Stimulated activated CD8-positive, alpha-beta memory T cell treated with anti-CD3 and anti-CD28 coated beads, Interleukin-2, amount 100 ng/mL, for 48 hours (primary cell): ENCODE results near the gene KCNH5.

ENCODE experiments used
- DNase-seq, 2 donors: peaks; one replicate each; pipeline ENCODE4 v3.0.0-alpha.2; 2020; ENCODE audit warnings: low read depth in 2 of 2

KCNH5 gene

DNA sequence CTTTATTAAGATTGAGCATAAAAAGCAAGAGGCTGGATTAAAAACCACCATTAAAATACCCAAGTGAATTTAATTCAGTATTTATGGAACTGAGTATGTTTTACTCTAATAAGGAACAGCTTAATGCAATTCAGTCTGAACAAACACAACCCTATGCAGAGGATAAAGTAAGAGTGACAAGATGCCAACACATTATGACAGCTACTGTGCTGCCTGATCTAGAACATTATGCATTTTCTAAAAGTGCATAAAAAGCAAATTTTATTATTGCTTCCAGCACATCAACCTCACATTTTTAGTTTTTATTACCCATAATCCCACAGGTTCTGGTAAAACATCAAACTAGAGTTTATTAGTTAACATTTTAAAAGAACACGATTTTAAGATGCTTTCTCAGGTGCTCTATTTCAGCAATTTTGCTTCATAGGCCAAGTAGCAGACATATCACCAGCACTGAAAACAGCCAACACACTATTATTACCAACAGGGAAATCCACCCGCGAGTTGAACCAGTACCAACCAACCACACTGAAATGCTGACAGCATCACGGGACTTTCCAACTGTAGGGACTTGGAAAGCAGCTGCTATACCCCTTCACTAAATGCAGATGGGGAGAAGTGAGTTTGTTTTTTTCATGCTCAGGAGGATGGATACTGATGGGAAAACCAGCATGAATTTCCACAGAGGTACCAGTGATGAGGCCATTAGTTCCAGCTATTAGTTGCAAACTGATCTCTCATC is 372.1 kb downstream of the KCNH5 start:
- no peak for DNase-seq

DNA sequence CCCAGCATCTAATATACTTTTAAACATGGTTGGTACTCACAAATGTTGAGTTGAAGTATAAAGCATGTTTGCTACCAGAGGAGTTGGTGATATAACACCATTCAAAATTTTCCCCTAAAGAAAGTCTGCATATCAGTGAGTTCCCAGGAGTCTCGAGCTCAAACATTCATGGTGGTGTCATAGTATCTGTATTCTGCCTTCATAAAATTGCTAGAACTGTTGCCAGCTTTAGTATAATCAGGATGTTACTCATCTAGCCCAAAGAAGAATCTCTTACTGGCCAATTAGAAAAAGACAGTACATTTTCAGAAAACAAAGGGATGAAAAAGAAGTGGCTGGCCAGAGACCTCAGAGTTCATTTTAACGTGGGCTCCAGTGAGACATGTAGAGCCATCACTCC is 374.7 kb downstream of the KCNH5 start:
- no peak for DNase-seq

DNA sequence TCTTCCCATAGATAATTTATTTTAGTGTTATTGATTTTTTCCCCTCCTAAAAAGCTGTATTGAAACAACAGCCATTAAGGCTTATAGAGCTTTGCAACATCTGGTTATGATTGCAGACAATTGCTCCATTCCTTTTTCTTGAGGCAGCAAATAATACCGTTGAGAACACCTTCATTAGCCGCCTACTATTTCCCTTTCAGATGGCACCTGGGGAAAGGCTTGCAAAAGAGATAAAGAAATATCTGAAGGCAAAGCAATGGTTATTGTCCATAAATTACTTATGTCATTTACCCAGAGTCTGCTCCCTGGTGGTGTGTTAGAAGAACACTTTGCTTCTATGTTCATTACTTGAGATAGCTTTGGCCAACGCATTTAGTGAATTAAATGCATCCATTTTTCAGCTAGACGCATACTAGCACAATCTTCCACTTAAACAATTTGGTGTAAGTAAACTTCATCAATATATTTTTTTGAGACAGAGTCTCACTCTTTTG is 377.8 kb downstream of the KCNH5 start:
- DNase-seq = no peak

DNA sequence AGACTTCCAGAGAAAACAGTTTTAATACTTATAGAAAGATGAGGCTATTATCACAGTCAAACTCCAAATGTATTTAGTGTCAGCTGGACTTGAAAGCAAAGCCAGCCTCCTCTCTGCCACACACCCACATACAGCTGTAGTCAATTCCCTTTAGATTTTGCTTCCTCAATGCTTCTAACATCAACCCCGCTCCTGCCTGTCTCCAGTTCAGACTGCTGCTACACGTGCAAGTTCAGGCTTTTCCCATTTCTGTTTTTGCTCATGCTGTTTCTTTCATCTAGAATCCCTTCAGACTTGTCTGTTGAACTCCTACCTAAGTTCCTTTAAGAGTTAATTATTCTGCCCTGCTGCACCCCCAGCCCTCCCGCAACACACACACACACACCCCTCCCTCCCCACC is 380.0 kb downstream of the KCNH5 start:
- no peak for DNase-seq

DNA sequence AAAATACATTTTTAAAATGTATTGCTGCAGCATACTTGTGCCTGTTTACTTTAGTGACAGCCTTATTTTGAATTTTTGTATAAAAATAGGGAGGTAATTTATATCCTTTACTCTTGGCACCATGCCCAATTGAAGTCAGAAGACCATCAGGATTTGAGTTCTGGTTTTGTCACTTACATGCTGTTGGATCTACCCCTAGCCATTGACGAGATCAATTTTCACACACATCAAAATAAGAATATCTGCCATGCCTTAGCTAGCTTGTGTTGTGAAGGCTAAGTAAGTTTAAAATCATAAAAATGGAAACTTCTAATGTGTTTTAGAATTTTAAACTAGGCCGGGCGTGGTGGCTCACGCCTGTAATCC is 381.8 kb downstream of the KCNH5 start:
- no peak for DNase-seq

DNA sequence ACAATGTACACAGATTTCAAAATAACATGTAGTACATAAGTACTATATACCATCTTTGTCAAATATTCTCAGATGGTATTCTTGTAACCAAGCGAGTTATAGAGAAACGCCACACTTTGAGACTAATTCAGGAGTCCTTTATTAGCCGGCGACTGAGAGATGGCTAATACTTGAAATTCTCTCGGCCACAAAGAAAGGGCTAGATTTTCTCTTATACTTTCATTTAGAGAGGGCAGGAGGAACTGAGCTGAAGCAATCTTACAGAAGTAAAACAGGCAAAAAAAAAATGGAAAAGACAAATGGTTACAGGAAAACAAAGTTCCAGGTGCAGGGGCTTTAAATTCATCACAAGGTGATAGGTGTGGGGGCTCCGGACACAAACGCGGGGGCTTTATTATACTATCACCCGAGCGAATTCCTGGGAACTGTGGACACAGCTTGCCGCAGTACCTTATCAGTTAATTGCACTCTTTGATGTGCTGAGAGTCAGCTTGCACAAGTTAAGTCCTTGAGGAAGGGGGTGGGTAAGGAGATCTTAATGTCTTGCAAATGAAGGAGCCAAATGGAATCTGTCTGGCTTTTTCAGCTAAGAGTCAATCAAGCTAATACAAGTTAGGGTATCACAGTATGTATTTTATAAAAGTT is 382.3 kb downstream of the KCNH5 start:
- DNase-seq = no peak

DNA sequence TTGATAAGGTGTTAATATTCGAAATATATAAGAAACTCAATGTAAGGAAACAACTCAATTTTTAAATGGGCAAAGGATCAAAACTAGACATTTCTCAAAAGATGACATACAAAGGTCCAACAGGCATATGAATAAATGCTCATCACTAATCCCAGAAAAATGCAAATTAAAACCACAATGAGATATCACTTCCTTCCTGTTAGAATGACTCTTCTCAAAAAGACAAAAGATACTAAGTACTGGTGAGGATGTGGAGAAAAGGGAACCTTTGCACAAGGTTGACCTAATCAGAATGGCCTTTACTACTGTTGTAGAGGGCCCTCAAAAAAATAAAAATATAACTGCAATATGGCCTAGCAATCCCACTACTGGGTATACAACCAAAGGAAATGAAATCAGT is 383.4 kb downstream of the KCNH5 start:
- no peak for DNase-seq

DNA sequence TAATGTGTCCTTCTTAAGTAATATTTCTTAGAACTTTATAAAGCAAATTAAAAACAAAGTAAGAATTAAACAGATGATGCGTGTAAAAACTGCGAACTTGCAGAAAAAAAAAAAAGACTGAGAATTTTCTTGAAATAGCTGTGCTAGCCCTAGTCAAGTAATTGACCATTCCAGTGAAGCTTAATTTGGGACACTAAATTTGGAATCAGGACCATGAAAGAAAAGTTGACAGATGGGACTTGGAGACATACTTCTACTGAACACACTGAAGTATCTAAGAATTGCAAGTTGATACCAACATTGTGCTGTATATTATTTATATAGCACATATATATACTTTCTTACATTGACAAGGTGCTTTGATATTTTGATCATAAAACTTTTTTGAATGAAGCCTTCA is 386.6 kb downstream of the KCNH5 start:
- no peak for DNase-seq

DNA sequence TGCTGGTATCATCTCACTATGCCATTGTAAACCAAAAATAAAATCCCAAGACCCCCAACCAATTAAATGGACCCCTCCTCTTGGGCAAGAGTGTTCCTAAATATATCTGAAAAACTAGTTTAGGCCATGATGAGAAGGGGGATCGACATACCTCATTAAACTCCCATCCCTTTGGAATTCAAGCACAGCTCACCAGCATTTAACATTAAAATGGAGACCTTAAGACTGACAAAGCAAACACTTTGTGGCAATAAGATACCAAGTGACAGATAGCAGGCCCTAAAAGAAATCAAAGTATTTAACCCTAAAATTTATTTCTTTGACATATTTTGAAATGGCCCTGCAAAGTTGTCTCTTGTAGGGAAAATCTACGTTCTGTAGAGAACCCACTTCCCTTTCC is 387.9 kb downstream of the KCNH5 start:
- DNase-seq = no peak

DNA sequence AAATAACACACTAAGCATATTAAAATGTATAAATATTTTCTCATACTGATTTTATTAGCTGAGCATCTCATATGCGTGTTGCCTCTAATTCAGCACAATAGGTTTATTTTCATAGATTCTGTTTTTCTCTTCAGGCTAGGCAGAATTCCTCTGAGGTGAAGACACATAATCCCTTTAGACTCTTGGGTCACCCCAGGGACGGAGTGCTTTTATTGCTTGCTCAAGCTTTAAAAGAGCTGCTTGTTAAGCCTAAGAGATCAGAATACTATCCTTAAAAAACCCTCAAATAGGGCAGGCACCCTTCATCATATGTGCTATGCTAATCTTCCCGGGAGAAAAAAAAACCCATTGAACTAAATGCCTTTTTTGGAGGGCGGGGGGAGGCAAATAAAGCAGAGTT is 390.1 kb downstream of the KCNH5 start:
- no peak for DNase-seq

DNA sequence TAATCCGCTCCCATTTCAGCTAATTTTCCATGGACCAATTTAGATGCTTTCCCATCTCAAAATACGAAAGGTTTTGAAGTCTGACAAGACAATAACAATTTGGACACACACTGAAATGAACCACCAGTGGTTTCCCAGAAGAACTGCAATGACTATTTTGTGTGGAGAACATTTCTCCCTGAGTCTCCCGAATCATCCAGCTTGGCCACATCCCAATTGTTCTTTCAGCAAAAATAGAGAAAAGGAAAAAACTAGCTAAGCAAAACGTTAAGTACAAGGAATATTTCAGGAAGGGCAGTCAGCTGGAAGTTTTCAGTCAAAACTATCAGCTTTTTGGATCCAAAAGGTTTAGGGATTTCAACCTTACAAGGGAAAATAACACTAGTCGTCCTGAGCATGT is 390.6 kb downstream of the KCNH5 start:
- DNase-seq = no peak
